Kidney (tissue), 14 donors: ENCODE data around the gene ZNF451. TPM values are rescaled to one million over a fixed set of nuclear protein-coding genes. Genes with fewer than 3 reads are reported as not detected.

Experiments used
- DNase-seq, 5 donors: peaks; one replicate each; pipeline ENCODE4 v3.0.0-alpha.2; 2013 to 2020
- FAIRE-seq: peaks from 2 replicates; lab custom pipeline; 2012; peaks lifted over from hg19 to GRCh38; lab: Jason Lieb, UNC
- H3K27ac ChIP-seq, 2 donors: one replicate each; pipeline ENCODE4 v1.7.0; 2013; ENCODE audit warnings: low read depth in 2 of 2, low read length in 2 of 2, inconsistent platforms in 1 of 2
- H3K27me3 ChIP-seq: one replicate; pipeline ENCODE4 v1.7.1; 2013; ENCODE audit warnings: low read length, inconsistent platforms; ENCODE audit not compliant: control insufficient read depth, insufficient read depth
- H3K36me3 ChIP-seq, 3 donors: one replicate each; pipeline versions ENCODE4 v1.7.0 to v1.7.1; 2013; ENCODE audit warnings: low read length in 3 of 3, control low read depth in 1 of 3, inconsistent platforms in 1 of 3; ENCODE audit not compliant: insufficient read depth in 3 of 3, control insufficient read depth in 2 of 3
- H3K4me1 ChIP-seq, 3 donors: one replicate each; pipeline versions ENCODE4 v1.7.0 to v1.7.1; 2013; ENCODE audit warnings: low read length in 3 of 3, inconsistent platforms in 1 of 3, low read depth in 1 of 3; ENCODE audit not compliant: control insufficient read depth in 2 of 3, insufficient read depth in 2 of 3
- H3K4me3 ChIP-seq, 3 donors: one replicate each; pipeline versions ENCODE4 v1.7.0 to v1.8.1; 2013; ENCODE audit warnings: low read length in 3 of 3, control low read depth in 1 of 3, inconsistent platforms in 1 of 3
- H3K9ac ChIP-seq, 3 donors: one replicate each; pipeline versions ENCODE4 v1.7.0 to v1.7.1; 2013; ENCODE audit warnings: low read length in 3 of 3, control low read depth in 1 of 3, inconsistent platforms in 1 of 3
- H3K9me3 ChIP-seq, 3 donors: one replicate each; pipeline versions ENCODE4 v1.7.0 to v1.7.1; 2013; ENCODE audit warnings: low read length in 3 of 3, control low read depth in 1 of 3, inconsistent platforms in 1 of 3; ENCODE audit not compliant: control insufficient read depth in 2 of 3, insufficient read depth in 1 of 3
- intact Hi-C: fragments of 100-400 bp; cut with DNase I; formaldehyde crosslinking; loops from one replicate; pipeline ENCODE4 v1.11.1; 2022
- polyA plus RNA-seq: library from polyadenylated mRNA; stranded (reverse); fragments of 350-450 nt; fragmentation: Illumina TruSeq; extraction: RNeasy Lipid Tissue Mini Kit (QIAGEN cat#74804); gene quantifications from one replicate; pipeline ENCODE4 v1.2.3, GENCODE V29; 2014; ENCODE audit warnings: low read depth, low replicate concordance; ENCODE audit not compliant: insufficient read depth
- total RNA-seq: library from RNA; stranded (reverse); fragmentation: NEBNext Ultra II Directional; extraction: Animal tissue kit (Norgen Biotek cat#: 25700); gene quantifications from one replicate; pipeline ENCODE4 v1.2.1, GENCODE V29; 2021
- TF ChIP-seq, protein P1 (sequence below): IDR thresholded peaks from 3 replicates; pipeline ENCODE4 v1.5.1; 2012; ENCODE audit warnings: mild to moderate bottlenecking, moderate library complexity, borderline replicate concordance; ENCODE audit not compliant: insufficient read depth; ENCODE audit errors: extremely low read depth
- donor health status: control.
- donor health status: control.
- donor health status: control.
- donor health status: control.
- donor health status: control.
- donor health status: DM: yes; HTN: yes; CAD: no.
- donor health status: Normal renal cell carcinoma (clear cell type).

The ZNF451 gene
- total and polyA plus RNA-seq, 2 donors from 2014 or later = 7.8 to 55.0 TPM

DNA sequence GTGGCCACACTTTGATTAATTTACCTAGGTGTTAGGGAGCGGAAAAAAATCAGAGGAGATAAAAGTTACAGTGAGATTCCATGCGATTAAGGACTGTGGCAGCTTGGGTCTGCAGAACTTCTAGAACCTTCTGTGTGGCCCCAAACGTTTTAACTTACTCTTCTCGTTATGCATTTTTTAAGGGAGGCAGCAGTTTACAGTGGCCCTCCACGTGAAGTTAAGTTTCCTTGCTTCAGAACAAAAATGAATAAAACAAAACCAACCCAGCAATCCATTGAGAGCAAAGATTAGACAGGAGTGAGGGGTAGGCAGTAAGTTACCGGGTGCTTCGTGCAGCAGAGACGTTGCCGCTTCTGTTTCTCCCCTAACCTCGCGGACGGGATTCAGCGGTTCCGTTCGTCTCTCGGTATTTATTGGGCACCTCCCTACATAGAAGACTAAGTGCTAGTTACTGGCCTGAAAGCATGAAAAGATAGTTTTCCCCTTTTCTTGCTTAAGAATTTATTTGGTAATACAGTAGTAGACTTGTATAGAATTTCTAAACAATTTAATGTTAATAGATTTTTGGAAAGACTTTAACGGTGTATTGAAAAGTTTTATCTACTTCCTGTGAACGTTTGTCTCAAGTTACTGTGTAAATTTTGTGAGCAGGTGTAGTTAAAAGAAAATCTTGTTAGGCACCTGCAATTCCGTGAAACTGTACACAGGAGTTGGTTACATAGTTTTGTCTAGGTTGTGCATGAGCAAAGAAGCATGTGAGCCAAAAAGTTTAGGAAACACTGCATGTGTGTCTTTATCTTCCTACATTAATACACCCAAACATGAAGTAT, 83.3 kb downstream of the ZNF451 start:
- peaks cover 0 to 4% (median 0%) of the 10 kb centered on the region in 3 donors for H3K4me1 ChIP-seq
- FAIRE-seq = no peak
- H3K4me3 ChIP-seq = peak overlapping the region; percentile 49 to 82 (median 63)
- peak in 3 of 5 donors; percentile 21 to 56 (median 47) for DNase-seq
- H3K27me3 ChIP-seq = no peaks in the 10 kb centered on the region
- H3K36me3 ChIP-seq = no peaks in the 10 kb centered on the region
- intact Hi-C loops = no loop called here
- peak overlapping the region; percentile 66 to 68 for H3K27ac ChIP-seq
- peak overlapping the region; percentile 41 to 85 (median 61) for H3K9ac ChIP-seq
- TF ChIP-seq, protein P1, sequence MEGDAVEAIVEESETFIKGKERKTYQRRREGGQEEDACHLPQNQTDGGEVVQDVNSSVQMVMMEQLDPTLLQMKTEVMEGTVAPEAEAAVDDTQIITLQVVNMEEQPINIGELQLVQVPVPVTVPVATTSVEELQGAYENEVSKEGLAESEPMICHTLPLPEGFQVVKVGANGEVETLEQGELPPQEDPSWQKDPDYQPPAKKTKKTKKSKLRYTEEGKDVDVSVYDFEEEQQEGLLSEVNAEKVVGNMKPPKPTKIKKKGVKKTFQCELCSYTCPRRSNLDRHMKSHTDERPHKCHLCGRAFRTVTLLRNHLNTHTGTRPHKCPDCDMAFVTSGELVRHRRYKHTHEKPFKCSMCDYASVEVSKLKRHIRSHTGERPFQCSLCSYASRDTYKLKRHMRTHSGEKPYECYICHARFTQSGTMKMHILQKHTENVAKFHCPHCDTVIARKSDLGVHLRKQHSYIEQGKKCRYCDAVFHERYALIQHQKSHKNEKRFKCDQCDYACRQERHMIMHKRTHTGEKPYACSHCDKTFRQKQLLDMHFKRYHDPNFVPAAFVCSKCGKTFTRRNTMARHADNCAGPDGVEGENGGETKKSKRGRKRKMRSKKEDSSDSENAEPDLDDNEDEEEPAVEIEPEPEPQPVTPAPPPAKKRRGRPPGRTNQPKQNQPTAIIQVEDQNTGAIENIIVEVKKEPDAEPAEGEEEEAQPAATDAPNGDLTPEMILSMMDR = no peak
- H3K9me3 ChIP-seq = no peaks in the 10 kb centered on the region

DNA sequence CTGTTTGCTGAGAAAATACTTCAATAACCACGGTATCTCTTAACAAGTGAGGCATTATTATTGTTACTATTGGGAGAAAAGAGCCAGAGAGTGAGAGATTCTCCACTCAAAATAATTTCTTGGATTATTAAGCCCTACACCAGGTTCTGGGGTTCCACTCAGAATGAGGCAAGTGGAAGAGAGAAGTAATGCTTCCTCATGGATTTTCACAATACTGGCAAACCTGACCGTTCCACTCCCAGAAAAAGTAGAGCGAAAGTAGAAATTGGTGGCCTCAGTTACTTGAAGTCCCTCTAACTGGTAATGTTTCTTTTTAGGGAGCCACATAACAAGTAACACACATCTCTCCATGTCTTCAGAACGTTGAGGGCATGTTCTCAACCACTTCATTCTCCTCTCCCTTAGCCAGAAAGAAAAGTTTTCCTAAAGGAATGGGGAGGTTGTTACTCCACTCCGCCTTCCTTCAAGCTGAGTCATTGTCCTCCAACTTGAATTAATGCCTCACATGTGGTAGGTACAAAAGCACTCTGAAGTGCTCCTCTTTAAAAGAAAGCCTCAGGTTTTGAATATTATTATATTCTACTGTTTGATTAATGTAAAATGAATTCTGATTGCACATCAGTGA, 84.0 kb downstream of the ZNF451 start:
- no peak overlapping the region for H3K9ac ChIP-seq
- intact Hi-C loops = no loop called here
- H3K9me3 ChIP-seq = no peaks in the 10 kb centered on the region
- H3K27me3 ChIP-seq = no peaks in the 10 kb centered on the region
- H3K4me3 ChIP-seq = peak overlapping the region; percentile 1 to 82 (median 49)
- TF ChIP-seq, protein P1 = no peak
- H3K4me1 ChIP-seq = peaks cover 0 to 4% (median 0%) of the 10 kb centered on the region in 3 donors
- H3K36me3 ChIP-seq = no peaks in the 10 kb centered on the region
- H3K27ac ChIP-seq = no peak overlapping the region
- FAIRE-seq = no peak
- DNase-seq = peak in 1 of 5 donors; percentile 6

DNA sequence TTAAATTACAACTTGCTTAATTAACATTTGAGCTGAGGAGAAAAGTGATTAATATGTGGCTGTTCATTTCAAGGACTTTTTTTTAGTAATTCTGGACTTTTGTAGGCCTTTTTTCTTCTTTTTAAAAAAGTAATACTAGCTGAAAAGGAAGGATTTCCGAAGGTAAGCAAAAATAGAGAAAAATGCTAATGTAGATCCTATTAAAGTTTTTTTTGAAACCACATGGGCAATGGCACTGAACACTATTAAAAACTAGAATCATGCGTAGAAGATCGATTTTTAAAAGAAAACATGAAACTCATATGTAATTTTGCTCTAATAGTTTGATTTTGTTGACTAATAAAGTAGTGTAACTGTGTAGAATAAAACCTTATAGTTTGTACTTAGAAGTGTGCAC, 84.5 kb downstream of the ZNF451 start:
- FAIRE-seq (no peak), DNase-seq (no peak)
- peaks cover 0 to 4% (median 0%) of the 10 kb centered on the region in 3 donors for H3K4me1 ChIP-seq
- H3K9ac ChIP-seq = no peak overlapping the region
- no peaks in the 10 kb centered on the region for H3K36me3 ChIP-seq
- no peak overlapping the region for H3K27ac ChIP-seq
- no peak overlapping the region for H3K4me3 ChIP-seq
- intact Hi-C loops = no loop called here
- no peaks in the 10 kb centered on the region for H3K9me3 ChIP-seq
- H3K27me3 ChIP-seq = no peaks in the 10 kb centered on the region
- TF ChIP-seq, protein P1 = no peak
